Hepatic stellate cell (primary cell): ENCODE measurements around the gene BCAS3.
"Not testable (repeated sequence)": the region's sequence is repeated elsewhere in the genome, so short reads cannot be mapped to it uniquely, and the experiment has no call there.

Experiments
- DNase-seq: peaks from one replicate; pipeline ENCODE4 v3.0.0; 2011; ENCODE audit warnings: low spot score

Gene BCAS3

DNA sequence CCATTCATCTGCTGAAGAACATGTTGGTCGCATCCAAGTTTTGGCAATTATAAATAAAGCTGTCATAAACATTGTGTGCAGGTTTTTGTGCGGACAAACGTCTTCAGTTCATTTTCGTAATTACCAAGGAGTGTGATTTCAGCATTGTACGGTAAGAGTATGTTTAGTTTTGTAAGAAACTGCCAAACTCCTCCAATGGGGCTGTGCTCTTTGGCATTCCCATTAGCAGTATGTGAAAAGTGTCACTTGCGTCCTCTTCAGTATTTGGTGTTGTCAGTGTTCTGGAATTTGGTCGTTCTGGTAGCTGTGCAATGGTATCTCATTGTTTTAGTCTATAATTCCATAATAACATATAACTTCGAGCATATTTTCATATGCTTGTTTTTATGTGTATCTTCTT is 120.9 kb downstream of the BCAS3 start:
- DNase-seq, result no peak

DNA sequence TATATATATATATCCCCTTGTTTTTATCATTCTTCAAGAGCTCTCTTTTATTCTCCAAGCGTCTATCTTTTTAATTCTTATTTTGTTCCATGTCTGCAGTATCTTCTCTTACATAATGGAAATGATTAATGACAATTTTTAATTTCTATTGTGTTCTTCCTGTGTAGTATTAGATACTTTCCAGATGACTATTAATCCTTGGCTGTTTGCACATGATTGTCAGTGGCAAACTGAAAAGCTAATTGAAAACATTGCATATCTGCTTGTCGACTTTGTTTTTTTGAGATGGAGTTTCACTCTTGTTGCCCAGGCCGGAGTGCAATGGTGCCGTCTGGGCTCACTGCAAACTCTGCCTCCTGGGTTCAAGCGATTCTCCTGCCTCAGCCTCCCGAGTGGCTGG is 124.7 kb downstream of the BCAS3 start:
- no peak for DNase-seq

- DNase-seq, result no peak
Measured at GRCh38 chr17:60803059-60803458, 125.4 kb downstream of the BCAS3 start.

- DNase-seq, result no peak
Measured at GRCh38 chr17:60804831-60805230, 127.2 kb downstream of the BCAS3 start.

- no peak for DNase-seq
Measured at GRCh38 chr17:60809421-60809820, 131.8 kb downstream of the BCAS3 start.

DNA sequence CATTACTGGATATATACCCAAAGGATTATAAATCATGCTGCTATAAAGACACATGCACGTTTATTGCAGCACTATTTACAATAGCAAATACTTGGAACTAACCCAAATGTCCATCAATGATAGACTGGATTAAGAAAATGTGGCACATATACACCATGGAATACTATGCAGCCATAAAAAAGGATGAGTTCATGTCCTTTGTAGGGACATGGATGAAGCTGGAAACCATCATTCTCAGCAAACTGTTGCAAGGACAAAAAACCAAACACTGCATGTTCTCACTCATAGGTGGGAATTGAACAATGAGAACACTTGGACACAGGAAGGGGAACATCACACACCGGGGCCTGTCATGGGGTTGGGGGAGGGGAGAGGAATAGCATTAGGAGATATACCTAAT is 137.3 kb downstream of the BCAS3 start:
- DNase-seq, result not testable (repeated sequence)

- peak; percentile 47 for DNase-seq
Measured at GRCh38 chr17:60817192-60817591, 139.5 kb downstream of the BCAS3 start.

DNA sequence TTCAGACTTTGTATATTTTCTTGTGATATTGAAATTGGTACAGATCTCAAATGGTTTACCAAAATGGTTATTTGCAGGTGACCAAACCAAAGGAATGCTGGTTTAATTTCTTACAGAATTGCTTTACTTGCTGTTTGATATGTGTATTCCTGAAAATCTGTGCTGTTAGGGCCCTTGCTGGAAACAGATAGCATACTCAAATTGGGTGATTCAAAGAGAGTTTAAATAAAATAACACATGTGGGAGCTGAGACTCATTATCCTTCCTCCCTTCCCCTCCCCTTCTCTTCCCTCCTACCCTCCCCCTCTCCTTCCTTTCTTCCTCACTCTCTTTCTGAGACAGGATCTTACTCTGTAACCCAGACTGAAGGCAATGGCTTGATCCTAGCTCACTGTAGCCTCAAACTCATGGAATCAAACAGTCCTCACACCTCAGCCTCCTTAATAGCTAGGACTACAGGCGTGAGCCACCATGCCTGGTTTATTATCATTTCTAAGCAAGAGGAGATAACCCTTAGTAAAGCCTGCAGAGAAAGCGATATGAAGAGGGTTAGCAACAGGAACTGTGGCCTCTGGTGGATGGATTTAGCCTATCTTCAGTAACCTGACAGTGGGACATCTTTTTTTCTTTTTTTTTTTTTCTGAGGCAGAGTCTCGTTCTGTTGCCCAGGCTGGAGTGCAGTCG is 141.9 kb downstream of the BCAS3 start:
- DNase-seq, result no peak

DNA sequence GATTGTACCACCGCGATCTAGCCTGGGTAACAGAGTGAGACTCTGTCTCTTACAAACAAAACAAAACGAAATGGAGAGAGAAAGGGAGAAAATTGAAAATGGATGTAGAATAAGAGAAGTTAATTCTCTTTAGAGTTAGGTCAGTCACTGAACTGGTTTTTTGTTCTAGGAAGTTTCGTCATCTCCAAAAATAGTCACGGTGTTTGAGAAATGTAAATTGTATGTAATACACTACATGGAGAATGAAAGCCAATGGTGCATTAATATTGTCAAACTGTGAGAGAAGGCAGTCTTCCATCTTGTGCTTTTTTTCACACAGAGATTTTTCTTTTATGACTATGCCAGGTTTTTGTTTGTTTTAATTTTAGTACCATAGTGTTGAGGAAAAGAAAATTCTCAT is 145.9 kb downstream of the BCAS3 start:
- DNase-seq, result no peak

DNA sequence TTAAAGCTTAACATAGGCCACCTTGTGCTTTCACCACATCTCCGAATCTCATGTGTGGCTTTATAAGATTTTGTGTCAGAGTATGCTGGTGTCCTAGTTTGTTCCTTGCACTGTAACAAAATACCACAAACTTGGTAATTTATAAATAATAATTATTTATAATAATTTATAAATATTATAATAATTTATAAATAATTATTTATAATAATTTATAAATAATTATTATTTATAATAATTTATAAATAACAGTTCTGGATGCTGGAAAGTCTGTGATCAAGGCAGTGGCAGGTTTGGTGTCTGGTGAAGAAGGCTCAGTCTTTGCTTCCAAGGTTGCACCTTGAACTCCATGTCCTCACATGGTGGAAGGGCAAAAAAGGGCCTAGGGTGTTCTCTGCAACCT is 147.7 kb downstream of the BCAS3 start:
- no peak for DNase-seq

DNA sequence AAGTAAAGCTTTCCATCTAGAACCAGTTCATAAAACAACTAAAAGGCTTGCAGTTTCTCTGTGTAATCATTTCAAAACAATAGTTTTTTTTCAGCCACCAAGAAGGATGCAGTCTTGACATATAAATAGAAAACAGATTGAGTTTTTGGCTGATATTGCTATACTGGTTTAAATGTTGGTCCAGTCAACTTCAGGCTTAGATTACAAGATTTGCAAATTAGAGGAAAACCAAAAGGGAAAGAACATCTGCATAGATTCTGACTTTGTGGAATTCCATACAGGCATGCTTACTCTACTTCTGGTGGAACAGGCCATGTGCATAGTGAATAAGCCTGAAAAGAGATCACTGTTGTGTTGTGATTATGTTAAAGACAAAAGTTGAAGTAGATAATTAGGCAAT is 150.3 kb downstream of the BCAS3 start:
- DNase-seq, result no peak

DNA sequence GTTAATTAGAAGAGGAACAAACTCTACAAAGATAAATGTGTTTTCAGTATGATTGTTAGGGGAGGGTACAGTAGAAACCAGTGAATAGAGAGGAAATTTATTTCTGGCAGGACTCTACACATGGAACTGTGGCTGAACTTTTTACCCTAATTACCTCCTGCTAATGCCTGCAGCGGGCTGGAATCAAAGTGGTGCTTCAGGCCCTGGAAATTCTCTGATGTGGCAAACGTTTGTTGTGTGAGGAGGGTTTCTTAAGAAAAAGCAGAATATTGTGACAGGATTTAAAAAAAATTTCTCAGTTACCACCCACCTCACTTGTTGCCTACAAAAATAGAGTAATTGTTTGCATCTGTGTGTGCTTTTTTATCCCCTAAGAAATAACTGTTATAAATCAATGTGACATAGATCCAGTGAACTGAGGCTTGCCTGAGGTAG is 154.5 kb downstream of the BCAS3 start:
- DNase-seq, result no peak

- no peak for DNase-seq
Measured at GRCh38 chr17:60832631-60833030, 155.0 kb downstream of the BCAS3 start.

DNA sequence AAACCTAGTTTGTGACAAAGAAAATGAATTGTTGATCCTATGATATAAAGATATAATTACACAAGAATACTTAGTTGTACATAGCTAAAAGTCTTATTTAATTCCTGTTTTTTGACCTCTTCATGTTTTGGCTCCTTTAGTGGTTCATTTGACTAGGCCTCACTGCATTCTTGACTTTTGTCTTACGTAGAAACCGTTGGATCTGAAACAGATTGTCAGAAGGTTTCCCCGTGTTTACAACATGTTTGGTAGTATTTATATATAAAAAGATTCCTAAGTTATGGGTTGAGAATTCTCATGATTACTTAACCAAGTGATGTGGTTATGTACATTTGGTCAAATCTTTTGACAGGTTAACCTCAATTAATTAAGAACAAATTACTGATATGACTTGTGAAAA is 162.8 kb downstream of the BCAS3 start:
- DNase-seq, result no peak

DNA sequence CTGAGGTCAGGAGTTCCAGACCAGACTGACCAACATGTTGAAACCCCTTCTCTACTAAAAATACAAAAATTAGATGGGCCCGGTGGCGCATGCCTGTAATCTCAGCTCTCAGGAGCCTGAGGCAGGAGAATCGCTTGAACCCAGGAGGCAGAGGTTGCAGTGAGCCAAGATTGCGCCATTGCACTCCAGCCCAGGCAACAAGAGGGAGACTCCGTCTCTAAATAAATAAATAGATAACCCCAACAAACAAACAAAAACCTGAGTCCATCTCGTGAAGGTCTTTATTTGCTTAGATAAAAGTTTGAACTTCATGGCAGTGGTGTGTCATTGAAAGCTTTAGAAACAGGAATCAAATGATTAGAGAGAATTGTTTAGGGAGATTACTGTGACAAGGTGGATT is 167.4 kb downstream of the BCAS3 start:
- DNase-seq, result no peak

GRCh38 chr17:60846175-60846574 is 168.5 kb downstream of the BCAS3 start:
- no peak for DNase-seq

DNA sequence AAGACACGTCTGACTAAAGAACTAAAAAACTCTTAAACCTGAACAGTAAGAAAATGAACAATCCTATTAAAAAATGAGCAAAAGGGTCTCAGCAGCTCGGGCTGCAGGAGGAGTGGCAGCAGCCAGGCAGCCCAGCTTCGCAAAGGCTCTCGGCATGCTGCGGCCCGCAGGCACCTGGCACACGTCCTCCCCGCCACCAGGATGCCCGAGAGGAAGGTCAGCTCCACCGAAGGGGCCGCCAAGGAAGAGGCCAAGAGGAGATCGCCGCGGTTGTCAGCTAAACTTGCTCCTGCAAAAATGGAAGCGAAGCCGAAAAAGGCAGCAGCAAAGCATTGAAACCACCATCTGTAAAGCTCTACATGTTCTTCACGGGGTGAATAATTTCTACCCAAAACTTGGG is 173.5 kb downstream of the BCAS3 start:
- DNase-seq, result no peak

DNA sequence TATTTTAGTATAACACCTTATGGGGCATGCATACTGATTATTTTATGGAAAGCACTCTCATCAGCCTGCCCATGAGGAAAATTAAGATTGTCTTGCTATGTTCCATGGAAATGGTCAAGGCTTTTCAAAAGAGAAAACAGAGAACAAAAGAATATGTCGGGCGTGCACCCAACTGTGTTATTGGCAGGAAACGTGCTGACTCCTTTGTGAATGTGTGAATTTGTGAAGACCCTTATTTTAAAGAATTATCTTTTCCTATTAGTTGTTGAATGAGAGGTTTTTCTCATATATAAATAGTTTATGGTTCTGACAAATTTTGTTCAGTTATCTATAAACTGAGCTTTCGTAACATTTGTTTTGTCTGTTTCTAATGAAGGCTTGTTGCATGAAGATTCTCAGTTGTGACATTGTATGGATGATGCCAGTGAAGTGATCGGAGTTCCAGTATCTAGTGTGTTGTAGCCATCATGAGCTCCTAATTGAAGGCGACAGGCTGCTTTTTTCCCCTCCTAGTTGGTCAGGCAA is 180.0 kb downstream of the BCAS3 start:
- no peak for DNase-seq

DNA sequence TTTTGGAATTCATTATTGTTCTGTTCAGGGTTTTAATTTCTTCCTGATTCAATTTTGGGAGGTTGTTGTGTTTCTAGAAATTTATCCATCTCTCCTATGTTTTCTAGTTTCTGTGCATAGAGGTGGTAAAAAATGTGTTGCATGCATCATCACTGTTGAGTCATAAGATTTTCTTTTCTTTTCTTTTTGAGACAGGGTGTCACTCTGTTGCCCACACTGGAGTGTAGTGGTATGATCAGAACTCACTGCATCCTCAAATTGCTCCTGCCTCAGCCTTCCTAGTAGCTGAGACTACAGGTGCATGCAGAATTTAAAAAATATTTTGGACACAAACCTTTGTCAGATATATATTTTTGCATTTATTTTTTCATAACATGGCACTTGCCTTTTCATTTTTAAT is 184.8 kb downstream of the BCAS3 start:
- no peak for DNase-seq

- DNase-seq, result peak; percentile 11
Measured at GRCh38 chr17:60863892-60864707, 186.4 kb downstream of the BCAS3 start.

GRCh38 chr17:60864708-60865005 is 187.0 kb downstream of the BCAS3 start:
- no peak for DNase-seq

DNA sequence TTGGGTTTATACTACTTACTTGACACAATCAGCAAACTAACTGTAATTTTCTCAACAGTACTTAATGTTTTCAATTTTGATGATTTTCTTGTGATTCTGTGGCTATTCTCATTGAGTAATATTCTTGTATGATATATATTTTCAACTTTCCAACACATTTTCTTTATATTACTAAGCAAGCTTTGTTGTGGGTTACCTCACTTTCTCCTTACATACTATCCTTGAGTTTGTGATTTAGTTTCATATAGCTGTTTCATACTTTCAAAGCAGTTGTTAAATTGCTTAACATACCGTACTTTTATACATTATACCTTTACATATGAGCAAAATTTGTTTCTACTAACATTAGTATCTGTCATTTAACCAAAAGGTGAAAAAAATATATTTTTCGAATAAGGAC is 197.1 kb downstream of the BCAS3 start:
- no peak for DNase-seq

- not testable (repeated sequence) for DNase-seq
Measured at GRCh38 chr17:60886731-60887613, 209.3 kb downstream of the BCAS3 start.
